Measurements from ENCODE around the gene PHF14. TPM values are rescaled to one million over a fixed set of nuclear protein-coding genes. Genes with fewer than 3 reads are reported as not detected.

The PHF14 gene
- polyA plus RNA-seq, 1 donor from 2014 or later = 139 TPM

DNA sequence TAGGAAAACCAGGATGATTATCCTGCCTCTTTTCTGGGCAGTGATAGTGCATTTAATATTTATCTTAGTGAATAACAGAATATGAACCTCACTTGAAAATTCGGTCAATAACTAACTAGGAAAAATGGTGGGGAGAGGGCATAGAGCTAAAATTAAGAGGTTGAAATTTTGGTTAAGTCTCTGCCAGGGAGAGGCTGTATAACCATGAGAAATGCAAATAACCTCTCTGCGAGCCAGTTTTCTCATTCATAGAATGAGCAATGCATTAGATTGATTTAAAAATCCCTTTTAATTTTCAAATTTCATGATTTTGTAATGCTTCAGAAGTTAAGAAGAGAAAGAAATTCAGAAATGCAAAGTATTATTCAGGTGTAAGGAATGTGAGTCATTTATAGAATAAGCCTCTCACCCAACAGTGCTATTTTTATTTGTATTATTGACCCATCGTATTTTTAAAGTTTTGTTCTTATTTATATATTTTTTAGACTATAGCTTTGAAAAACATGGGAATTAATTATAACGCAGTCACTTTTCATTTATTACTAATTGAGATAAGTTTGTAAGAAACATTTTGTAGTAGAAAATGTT lies 104.7 kb downstream of the PHF14 start:
- Histone ChIP-seq H3K9ac (ENCODE audit: low read length) (no peak overlapping the region), H3K4me3 (ENCODE audit: low read length) (no peak overlapping the region), H3K4me2 (ENCODE audit: low read length) (no peak overlapping the region), H3K79me2 (replicated peaks; ENCODE audit: insufficient read depth, low read length) (no peaks in the 10 kb centered on the region), H3K9me3 (ENCODE audit: low read length) (no peaks in the 10 kb centered on the region), H3F3A (ENCODE audit: insufficient read depth, low read length, poor library complexity, severe bottlenecking) (no peaks in the 10 kb centered on the region), H4K20me1 (ENCODE audit: insufficient read depth) (no peaks in the 10 kb centered on the region), H3K9me2 (ENCODE audit: insufficient read depth, low read length) (no peaks in the 10 kb centered on the region), H3K27me3 (ENCODE audit: insufficient read depth, low read depth, low read length) (no peaks in the 10 kb centered on the region), H2AFZ (ENCODE audit: low read depth, low read length) (no peak overlapping the region), H3K36me3 (ENCODE audit: insufficient read depth, low read length) (peaks cover 4% of the 10 kb centered on the region), H3K27ac (ENCODE audit: low read length) (no peak overlapping the region)
- TF ChIP-seq MXI1 (conservative IDR thresholded peaks at IDR 0.05; ENCODE audit: poor library complexity, severe bottlenecking) = no peak
- no peak for TF ChIP-seq RAD21 (conservative IDR thresholded peaks at IDR 0.05)
- TF ChIP-seq EP300 (conservative IDR thresholded peaks at IDR 0.05; ENCODE audit: poor library complexity, severe bottlenecking) = no peak
- TF ChIP-seq, protein P1, sequence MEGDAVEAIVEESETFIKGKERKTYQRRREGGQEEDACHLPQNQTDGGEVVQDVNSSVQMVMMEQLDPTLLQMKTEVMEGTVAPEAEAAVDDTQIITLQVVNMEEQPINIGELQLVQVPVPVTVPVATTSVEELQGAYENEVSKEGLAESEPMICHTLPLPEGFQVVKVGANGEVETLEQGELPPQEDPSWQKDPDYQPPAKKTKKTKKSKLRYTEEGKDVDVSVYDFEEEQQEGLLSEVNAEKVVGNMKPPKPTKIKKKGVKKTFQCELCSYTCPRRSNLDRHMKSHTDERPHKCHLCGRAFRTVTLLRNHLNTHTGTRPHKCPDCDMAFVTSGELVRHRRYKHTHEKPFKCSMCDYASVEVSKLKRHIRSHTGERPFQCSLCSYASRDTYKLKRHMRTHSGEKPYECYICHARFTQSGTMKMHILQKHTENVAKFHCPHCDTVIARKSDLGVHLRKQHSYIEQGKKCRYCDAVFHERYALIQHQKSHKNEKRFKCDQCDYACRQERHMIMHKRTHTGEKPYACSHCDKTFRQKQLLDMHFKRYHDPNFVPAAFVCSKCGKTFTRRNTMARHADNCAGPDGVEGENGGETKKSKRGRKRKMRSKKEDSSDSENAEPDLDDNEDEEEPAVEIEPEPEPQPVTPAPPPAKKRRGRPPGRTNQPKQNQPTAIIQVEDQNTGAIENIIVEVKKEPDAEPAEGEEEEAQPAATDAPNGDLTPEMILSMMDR (IDR thresholded peaks at IDR 0.05; ENCODE audit: poor library complexity, severe bottlenecking) = no peak
- no peak for TF ChIP-seq SMC3 (conservative IDR thresholded peaks at IDR 0.05; ENCODE audit: poor library complexity)
- no peak for TF ChIP-seq EZH2 (IDR thresholded peaks at IDR 0.05; ENCODE audit: borderline replicate concordance, insufficient read depth, low read length, poor library complexity, severe bottlenecking)
- TF ChIP-seq TAF1 (IDR thresholded peaks at IDR 0.05; ENCODE audit: low read depth) = no peak
- no peak for TF ChIP-seq POLR2AphosphoS5 (IDR thresholded peaks at IDR 0.05)
- TF ChIP-seq, protein P2, sequence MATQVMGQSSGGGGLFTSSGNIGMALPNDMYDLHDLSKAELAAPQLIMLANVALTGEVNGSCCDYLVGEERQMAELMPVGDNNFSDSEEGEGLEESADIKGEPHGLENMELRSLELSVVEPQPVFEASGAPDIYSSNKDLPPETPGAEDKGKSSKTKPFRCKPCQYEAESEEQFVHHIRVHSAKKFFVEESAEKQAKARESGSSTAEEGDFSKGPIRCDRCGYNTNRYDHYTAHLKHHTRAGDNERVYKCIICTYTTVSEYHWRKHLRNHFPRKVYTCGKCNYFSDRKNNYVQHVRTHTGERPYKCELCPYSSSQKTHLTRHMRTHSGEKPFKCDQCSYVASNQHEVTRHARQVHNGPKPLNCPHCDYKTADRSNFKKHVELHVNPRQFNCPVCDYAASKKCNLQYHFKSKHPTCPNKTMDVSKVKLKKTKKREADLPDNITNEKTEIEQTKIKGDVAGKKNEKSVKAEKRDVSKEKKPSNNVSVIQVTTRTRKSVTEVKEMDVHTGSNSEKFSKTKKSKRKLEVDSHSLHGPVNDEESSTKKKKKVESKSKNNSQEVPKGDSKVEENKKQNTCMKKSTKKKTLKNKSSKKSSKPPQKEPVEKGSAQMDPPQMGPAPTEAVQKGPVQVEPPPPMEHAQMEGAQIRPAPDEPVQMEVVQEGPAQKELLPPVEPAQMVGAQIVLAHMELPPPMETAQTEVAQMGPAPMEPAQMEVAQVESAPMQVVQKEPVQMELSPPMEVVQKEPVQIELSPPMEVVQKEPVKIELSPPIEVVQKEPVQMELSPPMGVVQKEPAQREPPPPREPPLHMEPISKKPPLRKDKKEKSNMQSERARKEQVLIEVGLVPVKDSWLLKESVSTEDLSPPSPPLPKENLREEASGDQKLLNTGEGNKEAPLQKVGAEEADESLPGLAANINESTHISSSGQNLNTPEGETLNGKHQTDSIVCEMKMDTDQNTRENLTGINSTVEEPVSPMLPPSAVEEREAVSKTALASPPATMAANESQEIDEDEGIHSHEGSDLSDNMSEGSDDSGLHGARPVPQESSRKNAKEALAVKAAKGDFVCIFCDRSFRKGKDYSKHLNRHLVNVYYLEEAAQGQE (IDR thresholded peaks at IDR 0.05; ENCODE audit: borderline replicate concordance) = no peak

DNA sequence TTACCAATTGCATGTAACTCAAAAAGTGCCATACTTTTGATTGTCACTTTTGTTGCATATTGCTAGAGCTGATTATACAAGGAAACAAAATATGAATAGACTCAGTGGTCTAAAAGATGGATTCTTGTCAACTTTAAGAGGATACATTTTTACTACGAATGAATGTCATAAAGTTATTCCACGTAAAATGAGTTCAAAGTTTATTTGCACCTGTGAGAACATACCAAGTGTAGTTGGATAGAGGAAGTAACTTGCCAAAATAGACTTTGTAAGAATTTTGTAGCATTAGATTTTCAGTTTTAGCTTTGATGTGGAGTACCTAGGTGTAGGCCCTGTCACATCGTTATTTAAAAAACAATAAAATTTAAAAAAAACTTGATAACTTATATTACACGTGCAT lies 106.2 kb downstream of the PHF14 start:
- Histone ChIP-seq H3K9me2 (ENCODE audit: insufficient read depth, low read length) (no peaks in the 10 kb centered on the region), H2AFZ (ENCODE audit: low read depth, low read length) (no peak overlapping the region)

More for the DNA sequence above, 106.2 kb downstream of the PHF14 start:
- Histone ChIP-seq H3K36me3 (ENCODE audit: insufficient read depth, low read length) (peaks cover 4% of the 10 kb centered on the region), H3K9me3 (ENCODE audit: low read length) (no peaks in the 10 kb centered on the region), H4K20me1 (ENCODE audit: insufficient read depth) (no peaks in the 10 kb centered on the region), H3K4me2 (ENCODE audit: low read length) (no peak overlapping the region), H3K79me2 (replicated peaks; ENCODE audit: insufficient read depth, low read length) (no peaks in the 10 kb centered on the region), H3K27me3 (ENCODE audit: insufficient read depth, low read depth, low read length) (no peaks in the 10 kb centered on the region), H3F3A (ENCODE audit: insufficient read depth, low read length, poor library complexity, severe bottlenecking) (no peaks in the 10 kb centered on the region), H3K9ac (ENCODE audit: low read length) (no peak overlapping the region), H3K27ac (ENCODE audit: low read length) (no peak overlapping the region), H3K4me3 (ENCODE audit: low read length) (no peak overlapping the region)
- TF ChIP-seq, protein P1 (IDR thresholded peaks at IDR 0.05; ENCODE audit: poor library complexity, severe bottlenecking) = no peak
- no peak for TF ChIP-seq EZH2 (IDR thresholded peaks at IDR 0.05; ENCODE audit: borderline replicate concordance, insufficient read depth, low read length, poor library complexity, severe bottlenecking)
- TF ChIP-seq POLR2AphosphoS5 (IDR thresholded peaks at IDR 0.05) = no peak
